Inferior parietal cortex (tissue), 1 donor: Measurements from ENCODE around the gene GARS1.

Experiments
- DNase-seq: peaks from one replicate; pipeline ENCODE4 v3.0.0-alpha.2; 2016; ENCODE audit errors: extremely low spot score

GARS1 gene

GRCh38 chr7:30681815-30682211 is 87.1 kb downstream of the GARS1 start:
- no peak for DNase-seq

GRCh38 chr7:30682212-30683083 is 87.8 kb downstream of the GARS1 start, which contains the start of gene CRHR2:
CRHR2 (minus strand) TSS chr7:30682456; CDS start chr7:30682280, 176 bp downstream.
- DNase-seq: no peak

- DNase-seq: no peak
Observed at GRCh38 chr7:30683306-30683705, 88.6 kb downstream of the GARS1 start.
